Thoracic aorta (tissue), 2 donors: ENCODE results near the gene PSEN1. TPM values are rescaled to one million over a fixed set of nuclear protein-coding genes. Genes with fewer than 3 reads are reported as not detected.

Experiments used
- ATAC-seq: fragments of 150-250 bp; one replicate; pipeline ENCODE4 v1.8.0; 2017; ENCODE audit warnings: low read depth; ENCODE audit not compliant: insufficient number of reproducible peaks, low FRiP score
- DNase-seq: peaks from one replicate; pipeline ENCODE4 v3.0.0-alpha.2; 2020; ENCODE audit warnings: low spot score
- H3K27ac ChIP-seq, 2 donors: fragments of 200-600 bp; sonication (generic); 1 replicate in 1 of 2; 2 replicates in 1 of 2; pipeline ENCODE4 v1.5.1; 2016; ENCODE audit warnings: mild to moderate bottlenecking in 2 of 2, moderate library complexity in 2 of 2
- H3K27me3 ChIP-seq: fragments of 200-600 bp; sonication (generic); replicated peaks from 2 replicates; pipeline ENCODE4 v1.6.0; 2016; ENCODE audit warnings: mild to moderate bottlenecking; ENCODE audit not compliant: insufficient read depth
- H3K36me3 ChIP-seq: fragments of 200-600 bp; sonication (generic); one replicate; pipeline ENCODE4 v1.5.1; 2016
- H3K4me1 ChIP-seq, 2 donors: fragments of 200-600 bp; sonication (generic); 1 replicate in 1 of 2; 2 replicates in 1 of 2; pipeline versions ENCODE4 v1.5.1 to v1.6.0; 2016; ENCODE audit warnings: low read depth in 2 of 2, mild to moderate bottlenecking in 1 of 2; ENCODE audit not compliant: control insufficient read depth in 1 of 2
- H3K4me3 ChIP-seq: fragments of 200-600 bp; sonication (generic); 2 replicates; pipeline ENCODE4 v1.5.1; 2016; ENCODE audit warnings: mild to moderate bottlenecking
- H3K9me3 ChIP-seq: fragments of 200-600 bp; sonication (generic); 2 replicates; pipeline ENCODE4 v1.5.1; 2016
- CTCF ChIP-seq: fragments of 200-600 bp; sonication (generic); IDR thresholded peaks from one replicate; pipeline ENCODE4 v1.5.1; 2019; ENCODE audit warnings: antibody characterized with exemption
- total RNA-seq, 2 donors: library from RNA; depleted of rRNA; stranded (reverse); fragments of >200 nt; gene quantifications; one replicate each; pipeline versions ENCODE4 v1.1.0 to v1.2.3, GENCODE V29; 2016

PSEN1 gene
- total RNA-seq, 2 donors from 2014 or later, result 35.3 to 47.5 TPM

DNA sequence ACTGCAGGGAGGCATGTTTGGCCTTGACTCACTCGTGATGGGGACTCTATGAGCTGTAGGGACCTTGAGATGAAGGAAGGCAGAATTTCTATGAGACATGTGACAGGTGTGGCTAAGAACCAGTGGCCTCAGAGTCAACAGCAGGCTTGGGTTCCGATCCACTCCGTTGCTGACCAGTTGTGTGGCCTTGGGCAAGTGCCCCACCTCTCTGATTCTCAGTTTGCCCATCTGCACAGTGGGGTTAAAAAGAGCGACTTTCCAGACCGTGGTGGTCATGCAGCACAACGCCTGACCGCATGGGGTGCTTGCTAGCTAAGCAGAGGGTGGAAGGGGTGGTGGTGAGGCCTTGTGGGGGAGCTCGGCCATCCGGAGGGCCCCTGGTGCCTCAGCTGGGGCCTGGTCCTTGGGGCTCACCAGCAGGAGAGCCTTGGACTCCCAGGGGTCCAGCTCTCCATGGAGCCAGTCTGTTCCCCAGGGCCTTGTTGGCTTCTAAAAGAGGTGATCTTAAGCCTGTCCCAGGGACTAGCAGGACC is 119.5 kb downstream of the PSEN1 start:
- Histone ChIP-seq H3K9me3 (no peaks in the 10 kb centered on the region), H3K36me3 (no peaks in the 10 kb centered on the region), H3K4me3 (no peak overlapping the region), H3K27me3 (no peaks in the 10 kb centered on the region), H3K27ac (no peak overlapping the region), H3K4me1 (no peaks in the 10 kb centered on the region)
- no peak for DNase-seq
- ATAC-seq, result no peak
- no peak for TF ChIP-seq CTCF

DNA sequence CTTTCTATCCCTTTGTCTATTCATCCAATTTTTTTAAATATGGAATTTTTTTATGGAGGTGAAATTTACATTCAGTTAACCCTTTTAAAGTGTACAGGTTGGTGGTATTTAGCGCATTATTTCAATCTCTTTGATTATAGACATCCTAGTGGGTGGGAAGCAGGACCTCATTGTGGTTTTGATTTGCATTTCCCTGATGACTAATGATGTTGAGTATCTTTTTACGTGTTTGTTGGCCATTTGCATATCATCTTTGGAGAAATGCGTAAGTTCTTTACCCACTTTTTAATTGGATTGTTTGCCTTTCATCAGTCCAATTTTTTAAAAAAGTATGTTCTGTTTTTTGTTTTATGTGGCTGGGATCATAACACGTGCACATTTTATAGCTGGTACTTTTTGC is 121.8 kb downstream of the PSEN1 start:
- ATAC-seq, result no peak
- no peaks in the 10 kb centered on the region for H3K4me1 ChIP-seq

DNA sequence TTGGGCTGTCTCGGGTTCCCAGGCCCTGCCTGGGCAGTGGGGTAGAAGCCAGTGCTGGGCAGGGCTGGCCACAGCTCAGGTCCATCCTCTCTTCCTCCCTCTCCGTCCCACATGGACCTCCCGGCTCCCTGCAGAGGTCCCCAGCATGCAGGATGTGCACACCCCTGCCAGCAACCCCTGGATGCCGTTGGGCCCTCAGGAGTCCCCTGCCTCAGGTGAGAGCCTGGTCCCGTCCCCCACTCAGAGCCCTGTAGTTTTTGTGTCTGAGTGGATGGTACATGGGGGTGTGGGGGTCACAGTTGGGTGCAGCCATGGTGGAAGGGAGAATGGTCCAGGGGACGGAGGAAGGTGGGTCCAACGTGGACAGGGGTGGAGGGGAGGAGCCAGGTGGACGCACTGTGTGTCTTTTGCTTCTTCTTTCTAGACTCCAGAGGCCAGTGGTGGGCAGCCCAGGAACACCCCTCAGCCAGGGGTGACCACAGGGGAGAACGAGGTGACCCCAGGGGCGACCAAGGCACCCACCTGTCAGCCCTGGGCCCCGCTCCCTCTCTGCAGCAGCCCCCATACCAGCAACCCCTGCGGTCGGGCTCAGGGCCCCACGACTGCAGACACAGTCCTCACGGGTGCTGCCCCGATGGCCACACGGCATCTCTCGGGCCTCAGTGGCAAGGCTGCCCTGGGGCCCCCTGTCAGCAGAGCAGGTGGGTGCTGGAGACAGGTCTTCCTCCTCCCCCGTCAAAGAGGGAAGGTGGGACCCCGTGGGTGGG is 122.7 kb downstream of the PSEN1 start:
- H3K9me3 ChIP-seq, result no peaks in the 10 kb centered on the region
- no peak for ATAC-seq
- H3K4me3 ChIP-seq, result no peak overlapping the region
- H3K36me3 ChIP-seq, result no peaks in the 10 kb centered on the region
- H3K4me1 ChIP-seq, result no peaks in the 10 kb centered on the region
- no peak overlapping the region for H3K27ac ChIP-seq
- no peak for DNase-seq
- TF ChIP-seq CTCF, result no peak
- no peaks in the 10 kb centered on the region for H3K27me3 ChIP-seq

More for the DNA sequence above, 121.8 kb downstream of the PSEN1 start:
- Histone ChIP-seq H3K36me3 (no peaks in the 10 kb centered on the region), H3K27ac (no peak overlapping the region), H3K4me3 (no peak overlapping the region), H3K27me3 (no peaks in the 10 kb centered on the region), H3K9me3 (no peaks in the 10 kb centered on the region)
- DNase-seq, result no peak
- no peak for TF ChIP-seq CTCF

DNA sequence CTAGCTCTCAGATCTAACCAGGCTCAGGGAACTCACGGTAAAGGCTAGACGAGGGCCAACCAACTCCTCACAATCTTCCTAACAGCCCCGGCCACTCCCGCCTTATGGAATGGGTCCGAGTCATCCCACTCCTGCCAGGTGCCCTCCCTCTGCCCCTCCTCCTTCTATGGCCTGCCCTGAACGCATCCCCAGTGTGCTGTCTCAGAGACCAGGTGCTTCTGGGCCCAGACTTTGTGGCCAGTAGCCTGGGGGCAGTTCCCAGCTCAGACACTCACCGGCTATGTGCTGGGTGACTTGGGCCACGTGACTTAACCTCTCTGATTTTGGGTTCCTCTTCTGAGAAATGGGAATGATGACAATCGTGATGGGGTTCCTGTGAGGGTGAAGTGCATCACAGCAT is 123.5 kb downstream of the PSEN1 start:
- TF ChIP-seq CTCF, result no peak
- ATAC-seq (no peak), DNase-seq (no peak)
- H3K27me3 ChIP-seq, result no peaks in the 10 kb centered on the region
- no peaks in the 10 kb centered on the region for H3K9me3 ChIP-seq
- H3K27ac ChIP-seq, result no peak overlapping the region
- no peaks in the 10 kb centered on the region for H3K4me1 ChIP-seq
- H3K36me3 ChIP-seq, result no peaks in the 10 kb centered on the region
- no peak overlapping the region for H3K4me3 ChIP-seq

- Histone ChIP-seq H3K4me3 (no peak overlapping the region), H3K4me1 (no peaks in the 10 kb centered on the region), H3K9me3 (no peaks in the 10 kb centered on the region), H3K27me3 (no peaks in the 10 kb centered on the region), H3K36me3 (no peaks in the 10 kb centered on the region), H3K27ac (no peak overlapping the region)
- ATAC-seq (no peak), DNase-seq (no peak)
- TF ChIP-seq CTCF, result no peak
Measured at GRCh38 chr14:73260574-73260973, 124.3 kb downstream of the PSEN1 start.
